ENCODE measurements around the gene FAM209A.
"Not testable (repeated sequence)": the region's sequence is repeated elsewhere in the genome, so short reads cannot be mapped to it uniquely, and the experiment has no call there.

FAM209A gene, protein sequence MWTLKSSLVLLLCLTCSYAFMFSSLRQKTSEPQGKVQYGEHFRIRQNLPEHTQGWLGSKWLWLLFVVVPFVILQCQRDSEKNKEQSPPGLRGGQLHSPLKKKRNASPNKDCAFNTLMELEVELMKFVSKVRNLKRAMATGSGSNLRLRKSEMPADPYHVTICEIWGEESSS

DNA sequence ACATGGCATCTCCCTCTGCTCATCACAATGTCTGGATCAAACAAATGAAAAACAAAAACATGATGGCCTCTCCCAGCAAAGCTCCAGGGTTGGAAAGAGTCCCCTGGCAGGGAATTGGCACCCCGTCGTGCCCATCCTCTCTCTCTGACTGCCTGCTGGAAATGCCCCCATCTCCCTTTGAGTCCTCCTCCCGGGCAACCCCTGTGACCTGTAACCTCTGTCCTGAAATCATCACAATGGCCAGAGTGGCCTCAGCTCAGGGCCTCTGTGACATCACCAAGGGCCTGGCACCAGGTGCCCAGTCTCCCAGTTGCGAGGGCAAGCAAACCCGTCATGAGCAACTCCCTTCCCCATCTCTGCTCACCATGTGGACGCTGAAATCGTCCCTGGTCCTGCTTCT is at the start of gene FAM209A:
FAM209A (plus strand) TSS at position 301 of the 400 bp plus-strand sequence; CDS start at position 366, 65 bp downstream.
- DNase-seq (ENCODE audit: low spot score), result not testable (repeated sequence)

DNA sequence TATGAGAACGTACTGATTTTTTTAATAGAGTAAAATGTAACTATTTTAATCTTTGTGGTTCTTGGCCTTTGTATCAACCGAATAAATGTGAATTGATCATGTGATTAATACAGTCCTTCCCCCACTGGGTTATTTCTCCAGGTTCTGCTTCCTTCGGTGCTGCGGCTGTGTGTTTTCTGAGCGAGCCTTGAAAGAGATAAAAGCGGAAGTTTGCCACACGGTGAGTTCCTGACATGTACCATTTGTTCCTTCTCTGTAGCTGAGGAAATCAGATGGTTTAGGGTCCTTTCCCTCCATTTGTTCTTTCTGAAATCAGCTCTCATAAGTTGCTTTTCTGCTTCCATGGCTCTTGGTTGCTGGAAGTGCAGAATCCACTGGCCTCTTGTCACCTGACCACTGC is 40.6 kb upstream of the FAM209A start:
- no peak for DNase-seq (ENCODE audit: low spot score)

DNA sequence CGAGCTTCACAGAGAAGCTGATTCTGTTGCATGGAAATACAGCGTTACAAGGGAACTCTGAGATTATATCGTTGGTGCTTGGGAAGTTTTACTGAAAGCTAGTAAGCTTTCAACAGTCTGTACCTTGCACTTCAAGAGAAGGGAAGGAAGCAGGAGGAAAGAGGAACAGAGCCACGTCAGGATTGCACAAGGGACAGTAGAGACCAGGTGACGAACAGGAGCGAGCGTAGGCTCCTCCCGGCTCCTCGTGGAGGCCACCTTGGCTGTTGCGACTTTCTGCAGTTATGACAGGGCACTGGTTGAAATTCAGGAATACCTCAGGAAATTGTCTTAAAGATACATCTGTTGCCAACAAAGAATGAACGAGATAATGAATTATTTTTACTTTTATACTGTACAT is 37.3 kb upstream of the FAM209A start:
- no peak for DNase-seq (ENCODE audit: low spot score)

DNA sequence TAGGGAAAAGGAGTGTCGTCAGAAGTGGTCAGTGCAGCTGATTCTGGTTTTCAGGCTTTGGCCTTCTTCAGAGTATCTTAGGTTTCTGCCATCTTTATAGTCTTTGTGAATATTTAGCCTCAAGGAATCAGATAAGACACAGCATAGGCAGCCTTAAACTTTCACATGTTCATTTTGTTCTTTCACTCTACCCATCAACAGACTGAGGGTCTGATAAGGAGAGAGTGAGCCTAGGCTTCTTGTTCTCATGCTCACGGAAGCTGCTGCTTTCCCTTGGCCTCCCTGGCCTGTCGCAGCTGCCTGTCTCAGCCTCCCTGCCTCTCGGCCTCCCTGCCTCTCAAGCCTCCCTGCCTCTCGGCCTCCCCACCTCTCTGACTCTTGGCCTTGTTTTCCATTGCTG is 36.0 kb upstream of the FAM209A start:
- DNase-seq (ENCODE audit: low spot score), result no peak

DNA sequence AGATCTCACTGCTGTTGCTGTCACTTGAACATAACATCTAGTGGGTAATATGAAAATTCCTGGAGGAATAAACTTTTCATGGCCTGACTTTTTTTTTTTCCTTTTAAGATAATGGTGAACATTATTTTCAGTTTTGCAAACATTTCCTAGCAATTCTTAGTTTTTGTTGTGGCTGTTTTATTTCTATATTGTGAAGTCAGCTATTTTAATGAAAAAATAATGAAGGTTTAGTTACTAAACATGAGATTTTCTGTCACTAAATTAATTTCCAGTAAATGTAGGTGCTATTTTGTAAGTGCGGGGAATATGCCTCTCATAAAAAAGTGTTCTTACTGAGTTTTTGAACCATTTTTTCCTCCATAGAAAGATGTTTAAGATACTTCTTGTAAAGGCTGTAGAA is 23.4 kb upstream of the FAM209A start:
- DNase-seq (ENCODE audit: low spot score), result no peak

DNA sequence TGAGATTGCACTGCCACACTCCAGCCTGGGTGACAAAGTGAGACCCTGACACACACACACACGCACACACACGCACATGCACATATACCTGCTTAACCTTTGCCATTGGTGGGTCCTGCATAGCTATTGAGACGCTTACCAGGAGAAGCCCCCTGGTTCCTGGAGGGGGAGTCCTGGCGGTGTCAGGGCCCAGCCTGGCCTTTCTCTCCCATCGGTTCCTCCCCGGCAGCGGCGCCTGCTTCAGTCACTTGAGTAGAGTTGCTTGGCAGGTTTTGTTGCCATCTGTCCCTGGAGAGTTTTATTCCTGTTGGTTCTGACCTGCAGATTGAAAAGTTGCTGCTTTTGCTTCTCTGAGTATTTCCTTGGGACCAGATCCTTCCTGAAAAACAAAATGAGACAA is 20.6 kb upstream of the FAM209A start:
- DNase-seq (ENCODE audit: low spot score), result no peak

DNA sequence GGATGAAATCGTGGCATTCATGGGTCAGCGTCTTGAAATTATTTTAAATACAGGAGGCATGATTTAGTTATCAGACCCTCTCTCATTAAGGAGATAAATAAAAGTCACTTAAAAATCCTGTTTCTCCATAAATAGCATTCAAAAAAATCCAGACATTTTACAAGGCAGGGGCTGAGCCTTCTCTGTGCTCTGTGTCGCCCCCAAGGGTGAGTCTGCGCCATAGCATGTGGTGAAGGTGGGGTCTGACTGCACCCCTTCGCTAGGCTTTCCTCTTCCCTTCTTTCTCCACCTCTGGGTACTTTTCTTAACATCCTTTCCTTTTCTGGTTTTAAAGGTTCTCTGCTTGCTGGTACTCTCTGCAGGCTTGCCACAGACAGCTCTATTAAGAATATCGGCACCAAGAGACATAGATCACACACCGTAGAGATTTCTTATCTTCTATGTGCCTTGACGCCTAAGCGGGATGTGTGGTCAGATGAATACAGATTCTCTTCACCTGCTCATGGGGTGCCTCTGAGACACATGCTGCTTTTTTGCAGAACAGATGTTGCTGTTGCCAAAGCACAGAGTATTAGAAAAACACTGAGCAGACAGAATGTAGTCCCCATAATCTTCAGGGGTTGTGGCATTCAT is 20.1 kb upstream of the FAM209A start:
- peak; percentile 64 for DNase-seq (ENCODE audit: low spot score)

DNA sequence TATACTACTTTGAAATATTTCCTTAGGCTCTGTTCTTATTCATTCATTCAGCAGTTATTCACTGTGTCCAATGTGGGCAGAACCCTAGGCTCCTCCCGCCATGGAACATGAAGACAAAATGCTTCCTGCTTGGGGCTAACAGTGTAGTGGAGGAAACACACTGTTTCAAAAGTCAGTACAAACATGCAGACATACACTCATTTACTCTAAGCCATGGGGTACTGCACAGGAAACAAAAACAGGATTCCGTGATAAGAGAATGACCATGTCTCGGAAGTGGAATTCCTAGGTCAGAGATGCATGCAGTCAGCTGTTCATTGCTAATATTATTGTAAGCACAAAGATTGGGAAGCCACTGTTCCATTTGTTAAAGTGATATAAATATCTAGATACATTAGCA is 18.4 kb upstream of the FAM209A start:
- no peak for DNase-seq (ENCODE audit: low spot score)

DNA sequence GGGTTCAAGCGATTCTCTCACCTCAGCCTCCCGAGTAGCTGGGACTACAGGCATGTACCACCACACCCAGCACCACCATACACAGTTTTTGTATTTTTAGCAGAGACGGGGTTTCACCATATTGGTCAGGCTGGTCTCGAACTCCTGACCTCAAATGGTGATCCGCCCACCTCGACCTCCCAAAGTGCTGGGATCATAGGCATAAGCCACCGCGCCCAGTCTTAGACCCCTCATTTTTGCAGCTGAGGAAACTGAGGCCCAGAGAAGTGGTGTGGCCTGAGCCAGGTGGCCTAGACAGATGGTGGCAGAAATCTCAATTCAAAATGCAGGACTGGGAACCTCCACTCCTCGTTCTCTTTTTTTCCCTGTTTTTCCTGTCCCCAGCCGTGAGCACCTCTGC is 12.6 kb upstream of the FAM209A start:
- no peak for DNase-seq (ENCODE audit: low spot score)

DNA sequence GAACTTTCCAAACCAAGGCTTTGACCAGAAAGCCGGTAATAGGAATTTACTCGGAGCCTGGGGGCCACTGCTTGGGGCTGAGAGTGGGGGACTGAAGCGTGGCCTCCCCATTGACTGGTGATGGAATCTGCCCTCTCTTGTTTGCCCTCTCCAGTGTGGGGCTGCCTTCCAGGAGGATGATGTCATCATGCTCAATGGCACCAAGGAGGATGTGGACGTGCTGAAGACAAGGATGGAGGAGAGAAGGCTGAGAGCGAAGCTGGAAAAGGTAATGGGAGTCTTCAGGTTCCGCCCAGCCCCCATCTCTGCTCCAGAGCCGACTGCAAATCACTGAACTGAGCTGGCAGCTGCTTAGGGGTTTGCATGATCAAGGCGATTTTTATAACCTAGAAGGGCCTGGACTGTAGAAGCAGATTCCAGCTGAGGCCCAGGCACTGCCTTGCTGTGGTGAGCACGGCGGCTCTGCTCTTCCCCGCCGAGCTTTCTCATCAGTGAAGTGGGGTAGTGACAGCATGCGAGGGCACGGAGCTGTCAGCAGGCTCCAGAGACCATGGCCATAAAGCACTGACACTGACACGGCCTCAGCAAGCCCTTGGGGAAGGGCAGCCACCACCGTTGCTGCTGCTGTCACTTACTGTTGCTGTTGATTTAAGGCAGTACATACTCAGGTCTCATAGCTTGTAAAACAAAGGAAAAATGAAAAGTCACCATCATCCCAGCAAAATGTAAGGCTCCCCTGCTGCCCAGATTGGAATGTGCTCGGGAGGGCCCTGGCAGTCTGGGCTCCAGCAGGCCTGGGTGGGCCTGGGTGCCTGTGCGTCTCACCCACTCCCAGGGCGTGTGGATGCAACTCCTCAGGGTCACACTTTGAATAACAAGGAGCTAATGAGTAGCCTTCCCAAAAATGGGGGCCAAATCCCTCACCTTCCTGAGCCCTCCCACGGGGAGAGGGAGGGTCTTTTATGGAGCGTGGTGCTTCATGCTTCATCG is 11.1 kb upstream of the FAM209A start:
- DNase-seq (ENCODE audit: low spot score), result no peak

DNA sequence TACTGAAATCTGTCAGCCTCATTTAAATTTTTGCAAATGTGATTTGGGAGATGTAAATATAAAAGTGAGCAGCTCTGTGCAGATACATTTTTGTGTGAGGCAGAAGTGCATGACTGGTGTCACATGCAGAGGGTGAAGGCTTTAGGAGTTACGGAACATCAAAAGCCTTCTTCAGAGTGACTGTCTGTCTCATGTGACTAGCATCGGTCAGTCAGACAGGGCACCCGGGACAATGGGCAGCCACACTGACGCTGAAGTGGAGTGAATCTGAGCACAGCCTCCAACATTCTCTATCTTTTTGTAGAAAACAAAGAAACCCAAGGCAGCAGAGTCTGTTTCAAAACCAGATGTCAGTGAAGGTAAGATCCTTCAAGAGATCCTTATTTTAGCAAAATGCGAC is 7.9 kb upstream of the FAM209A start:
- DNase-seq (ENCODE audit: low spot score), result no peak

DNA sequence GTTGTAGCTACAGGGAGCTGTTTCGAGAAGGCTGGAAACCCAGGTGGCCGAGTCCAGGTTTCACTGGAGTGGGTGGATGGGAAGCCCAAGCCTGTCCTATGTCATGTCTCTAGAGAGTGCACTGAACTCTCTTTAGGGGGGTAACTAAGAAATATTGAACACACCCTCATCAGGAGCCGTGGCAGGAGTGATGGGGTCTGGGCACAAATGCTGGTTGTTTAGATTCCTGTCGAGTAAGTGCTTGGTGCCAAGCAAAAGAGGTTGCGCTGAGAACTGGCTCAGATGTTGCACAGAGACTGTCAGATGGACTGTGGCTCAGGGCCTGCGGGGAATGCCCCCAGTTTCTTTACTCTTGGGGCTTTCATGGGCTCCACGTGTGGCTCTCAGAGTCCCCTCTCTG is 7.3 kb upstream of the FAM209A start:
- DNase-seq (ENCODE audit: low spot score), result no peak

DNA sequence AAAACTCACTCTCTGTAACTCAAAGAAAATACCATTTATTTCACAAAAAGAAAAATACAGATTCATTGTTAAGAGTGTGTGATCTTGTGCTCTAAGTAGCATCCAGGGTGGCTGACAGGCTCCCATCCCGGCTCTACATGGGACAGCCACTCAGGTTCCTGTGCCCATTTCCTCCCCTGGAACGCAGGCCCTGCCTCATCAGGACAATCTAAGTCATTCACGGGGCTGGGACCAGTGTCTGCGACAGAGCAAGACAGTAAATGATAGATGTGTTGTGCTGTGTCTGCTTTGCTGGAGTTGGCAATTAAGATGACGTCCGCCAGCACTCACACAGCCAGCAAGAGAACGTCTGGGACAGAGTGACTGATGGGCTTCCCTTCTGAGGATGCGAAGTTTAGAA is 6.9 kb upstream of the FAM209A start:
- no peak for DNase-seq (ENCODE audit: low spot score)

DNA sequence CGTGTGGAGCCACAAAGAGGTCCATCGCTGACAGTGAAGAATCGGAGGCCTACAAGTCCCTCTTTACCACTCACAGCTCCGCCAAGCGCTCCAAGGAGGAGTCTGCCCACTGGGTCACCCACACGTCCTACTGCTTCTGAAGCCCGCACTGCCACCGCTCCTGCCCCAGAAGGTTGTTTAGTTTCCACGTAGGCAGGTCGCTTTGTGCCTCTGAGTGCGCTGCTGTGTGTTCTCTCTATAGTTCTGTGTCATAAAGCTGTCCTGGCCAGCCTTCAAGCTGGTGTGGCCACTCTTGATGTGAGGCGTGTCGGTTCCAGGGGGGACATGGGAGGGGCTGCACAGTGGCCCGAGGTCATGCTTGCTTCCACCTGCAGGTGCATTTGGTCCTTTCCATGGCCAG is 6.4 kb upstream of the FAM209A start:
- DNase-seq (ENCODE audit: low spot score), result no peak

DNA sequence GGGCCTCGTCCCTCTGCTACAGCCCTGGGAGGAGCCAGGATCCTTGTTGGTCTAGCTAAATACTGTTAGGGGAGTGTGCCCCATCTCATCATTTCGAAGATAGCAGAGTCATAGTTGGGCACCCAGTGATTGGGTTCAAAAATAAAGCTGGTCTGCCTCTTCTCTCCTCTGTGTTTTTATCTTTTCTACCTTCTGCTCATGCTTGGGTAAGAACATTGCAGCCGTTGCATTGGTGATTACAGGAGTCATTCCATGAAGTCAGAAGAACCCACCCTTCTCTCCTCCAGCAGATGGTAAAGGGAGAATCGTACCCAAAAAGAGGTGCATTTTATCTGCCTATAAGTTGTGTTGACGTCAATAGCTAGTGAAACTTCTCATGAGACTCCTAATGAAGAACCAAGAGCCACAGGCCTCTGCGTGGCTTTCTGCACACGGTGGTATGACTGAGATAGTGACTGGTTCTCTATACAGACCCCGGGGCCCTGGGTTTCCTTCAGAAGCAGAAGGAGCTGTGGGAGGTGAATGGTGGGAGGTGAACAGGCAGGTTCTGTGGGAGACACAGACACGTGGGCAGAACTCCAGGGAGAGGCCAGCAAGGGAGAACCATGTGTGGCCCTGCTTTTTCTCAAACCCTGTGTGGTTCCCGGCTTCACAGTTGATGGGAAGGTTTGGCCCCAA is 5.7 kb upstream of the FAM209A start:
- no peak for DNase-seq (ENCODE audit: low spot score)

DNA sequence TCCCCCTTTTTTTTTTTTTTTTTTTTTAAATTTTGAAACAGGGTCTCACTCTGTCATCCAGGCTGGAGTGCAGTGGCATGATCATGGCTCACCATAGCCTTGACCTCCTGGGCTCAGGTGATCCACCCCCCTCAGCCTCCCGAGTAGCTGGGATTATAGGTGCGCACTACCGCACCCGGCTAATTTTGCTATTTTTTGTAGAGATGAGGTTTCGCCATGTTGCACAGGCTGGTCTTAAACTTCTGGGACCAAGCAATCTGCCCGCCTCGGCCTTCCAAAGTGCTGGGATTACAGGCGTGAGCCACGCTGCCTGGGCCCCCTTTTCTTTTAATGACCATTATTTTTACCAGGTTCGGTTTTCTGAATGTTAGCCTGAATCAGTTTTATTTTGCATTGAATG is 5.0 kb upstream of the FAM209A start:
- DNase-seq (ENCODE audit: low spot score), result no peak

DNA sequence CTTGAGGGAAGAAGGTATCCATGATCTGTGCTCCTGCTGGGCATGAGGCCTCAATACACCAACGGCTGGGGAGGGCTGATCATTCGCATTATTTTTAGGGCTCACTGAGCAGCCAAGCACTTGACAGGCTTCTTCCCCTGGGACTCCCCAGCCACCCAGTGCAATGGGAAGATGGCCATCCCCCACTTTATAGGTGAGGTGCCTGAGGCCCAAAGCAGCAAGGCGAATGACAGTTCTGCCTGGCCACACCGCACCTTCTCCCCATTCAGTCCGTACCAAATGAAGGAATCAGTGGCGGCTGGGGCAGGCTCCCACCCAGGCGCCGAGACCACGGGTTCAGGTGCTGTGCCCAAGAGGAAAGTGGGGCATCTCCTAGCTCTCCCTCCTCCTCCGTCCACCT is 4.4 kb upstream of the FAM209A start:
- no peak for DNase-seq (ENCODE audit: low spot score)

DNA sequence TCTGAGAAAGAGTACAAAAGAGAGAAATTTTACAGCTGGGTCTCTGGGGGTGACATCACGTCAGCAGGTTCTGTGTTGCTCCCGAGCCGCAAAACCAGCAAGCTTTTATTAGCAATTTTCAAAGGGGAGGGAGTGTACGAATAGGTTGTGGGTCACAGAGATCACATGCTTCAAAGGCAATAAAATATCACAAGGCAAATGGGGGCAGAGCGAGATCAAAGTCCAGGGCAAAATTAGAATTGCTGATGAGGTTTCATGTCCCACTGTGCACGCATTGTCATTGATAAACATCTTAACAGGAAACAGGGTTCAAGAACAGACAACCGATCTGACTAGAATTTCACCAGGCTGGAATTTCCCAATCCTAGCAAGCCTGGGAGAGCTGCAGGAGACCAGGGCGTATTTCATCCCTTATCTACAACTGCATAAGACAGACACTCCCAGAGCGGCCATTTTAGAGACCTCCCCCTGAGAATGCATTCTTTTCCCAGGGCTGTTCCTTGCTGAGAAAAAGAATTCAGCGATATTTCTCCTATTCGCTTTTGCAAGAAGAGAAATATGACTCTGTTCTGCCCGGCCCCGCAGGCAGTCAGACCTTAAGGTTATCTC is 3.7 kb upstream of the FAM209A start:
- not testable (repeated sequence) for DNase-seq (ENCODE audit: low spot score)

DNA sequence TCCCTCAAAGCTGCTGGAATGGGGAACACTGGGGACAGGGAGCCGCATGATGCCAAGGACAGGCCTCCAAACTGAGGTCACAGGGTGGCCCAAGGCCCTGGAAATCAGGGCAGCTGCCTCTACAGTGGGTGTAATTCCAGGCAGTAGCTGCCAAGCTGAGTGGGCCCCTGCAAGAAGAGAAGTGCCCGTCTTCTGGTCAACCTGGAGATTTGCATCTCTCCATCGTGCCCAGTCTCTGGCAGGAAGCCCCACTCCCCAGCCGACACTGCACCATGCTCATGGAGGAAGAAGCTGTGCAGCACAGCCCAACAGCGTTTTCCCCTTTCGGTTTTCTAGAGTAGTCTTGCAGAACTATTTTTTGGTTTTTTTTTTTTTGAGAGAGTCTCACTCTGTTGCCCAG is 2.2 kb upstream of the FAM209A start:
- no peak for DNase-seq (ENCODE audit: low spot score)

DNA sequence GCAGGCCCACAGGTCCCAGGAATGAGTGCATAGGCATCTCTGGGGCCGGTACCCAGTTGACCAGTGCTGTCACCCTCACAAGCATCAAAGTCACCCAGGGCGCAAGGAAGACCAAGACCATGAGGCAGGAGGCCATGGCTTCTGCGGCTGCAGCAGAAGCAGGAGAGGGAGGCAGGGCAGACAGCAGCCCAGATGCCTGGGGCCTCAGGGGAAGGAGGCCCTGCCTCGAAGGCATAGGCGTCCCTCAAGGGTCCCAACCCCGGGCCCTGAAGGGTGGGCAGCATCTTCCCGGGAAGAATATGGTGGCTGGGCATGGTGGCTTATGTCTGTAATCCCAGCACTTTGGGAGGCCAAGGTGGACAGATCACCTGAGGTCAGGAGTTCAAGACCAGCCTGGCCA is 3.0 kb downstream of the FAM209A start:
- no peak for DNase-seq (ENCODE audit: low spot score)

DNA sequence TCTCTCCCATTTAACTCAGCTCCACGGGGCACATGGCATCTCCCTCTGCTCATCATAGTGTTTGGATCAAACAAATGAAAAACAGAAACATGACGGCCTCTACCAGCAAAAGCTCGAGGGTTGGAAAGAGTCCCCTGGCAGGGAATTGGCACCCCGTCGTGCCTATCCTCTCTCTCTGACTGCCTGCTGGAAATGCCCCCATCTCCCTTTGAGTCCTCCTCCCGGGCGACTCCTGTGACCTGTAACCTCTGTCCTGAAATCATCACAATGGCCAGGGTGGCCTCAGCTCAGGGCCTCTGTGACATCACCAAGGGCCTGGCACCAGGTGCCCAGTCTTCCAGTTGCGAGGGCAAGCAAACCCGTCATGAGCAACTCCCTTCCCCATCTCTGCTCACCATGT is 8.4 kb downstream of the FAM209A start, which contains the start of gene FAM209B:
FAM209B (plus strand) TSS at position 301 of the 400 bp plus-strand sequence; CDS start at position 397, 96 bp downstream.
- DNase-seq (ENCODE audit: low spot score), result not testable (repeated sequence)

DNA sequence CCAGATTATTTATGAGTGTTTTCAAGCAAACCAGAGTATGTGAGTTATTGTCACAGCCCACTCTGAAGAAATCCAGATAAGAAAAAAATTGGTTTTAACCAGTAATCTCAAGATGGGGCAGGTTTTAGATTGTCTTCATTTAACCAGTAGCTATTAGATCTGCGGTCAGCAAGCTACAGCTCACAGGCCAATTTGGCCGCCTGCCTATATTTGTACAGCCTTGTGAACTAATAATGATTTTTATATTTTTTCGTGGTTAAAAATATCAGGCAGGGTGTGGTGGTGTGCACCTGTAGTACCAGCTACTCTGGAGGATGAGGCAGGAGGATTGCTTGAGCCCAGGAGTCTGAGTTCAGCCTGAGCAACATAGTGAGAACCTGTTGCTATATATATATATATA is 13.5 kb downstream of the FAM209A start:
- no peak for DNase-seq (ENCODE audit: low spot score)
